ENCODE results near the gene JUP.
A peak's percentile ranks its signal among the peaks of the same experiment; 100 is the strongest.

- TF ChIP-seq CTCF (IDR thresholded peaks at IDR 0.05) (peak; percentile 91), POLR2AphosphoS5 (IDR thresholded peaks at IDR 0.05; ENCODE audit: low read depth, low read length) (peak; percentile 46; the same call in 1 of the 2 replicates), TCF7L2 (IDR thresholded peaks at IDR 0.05; ENCODE audit: low read depth, low read length) (peak; percentile 34; the same call in 1 of the 2 replicates), REST (IDR thresholded peaks at IDR 0.05; ENCODE audit: insufficient read depth in 1 of 2, low read depth in 2 of 2, low read length in 1 of 2) (peak in 1 of 2 experiments; percentile 62; a peak in 2 of 4 replicates), SIN3A (IDR thresholded peaks at IDR 0.05; ENCODE audit: borderline replicate concordance, insufficient read depth, low read depth, low read length) (peak; percentile 75; the same call in 1 of the 2 replicates)
These were observed 25.3 kb upstream of the JUP start, which contains the start of gene P3H4 for GRCh38 chr17:41811549-41812380.
